Astrocyte of the cerebellum (primary cell): ENCODE measurements around the gene TEX51.
A peak's percentile ranks its signal among the peaks of the same experiment; 100 is the strongest.

Experiments
- DNase-seq: peaks from one replicate; pipeline ENCODE4 v3.0.0-alpha.2; 2011; ENCODE audit warnings: low read depth
- H3K4me3 ChIP-seq: 2 replicates; pipeline ENCODE4 v1.5.1; 2011; ENCODE audit warnings: mild to moderate bottlenecking, low read depth, low read length, moderate library complexity
- CTCF ChIP-seq: IDR thresholded peaks from 2 replicates; pipeline ENCODE4 v1.5.1; 2012; ENCODE audit warnings: low read length, low read depth, moderate library complexity, mild to moderate bottlenecking; ENCODE audit errors: missing control alignments
- in situ Hi-C: cut with HindIII; loops from 2 replicates; pipeline ENCODE4 v1.10.0; 2017; ENCODE audit warnings: low sequenced_read_pairs

The TEX51 gene

GRCh38 chr2:126884861-126885750, 13.6 kb upstream of the TEX51 start:
- in situ Hi-C loops = no loop called here
- H3K4me3 ChIP-seq = no peak overlapping the region
- no peak for DNase-seq
- TF ChIP-seq CTCF = no peak

- in situ Hi-C loops = no loop called here
- no peak for TF ChIP-seq CTCF
- H3K4me3 ChIP-seq = peak overlapping the region; percentile 27
- DNase-seq = peak; percentile 20
Measured at GRCh38 chr2:126885751-126886210, 12.9 kb upstream of the TEX51 start.

- peak overlapping the region; percentile 27 for H3K4me3 ChIP-seq
- peak; percentile 57 for TF ChIP-seq CTCF
- DNase-seq = no peak
- in situ Hi-C loops = no loop called here
Measured at GRCh38 chr2:126886211-126886915, 12.3 kb upstream of the TEX51 start.

- in situ Hi-C loops = no loop called here
- no peak for DNase-seq
- no peak for TF ChIP-seq CTCF
- H3K4me3 ChIP-seq = no peak overlapping the region
Measured at GRCh38 chr2:126886916-126887280, 11.8 kb upstream of the TEX51 start.

GRCh38 chr2:126887506-126887905, 11.2 kb upstream of the TEX51 start:
- no peak overlapping the region for H3K4me3 ChIP-seq
- in situ Hi-C loops = no loop called here
- no peak for TF ChIP-seq CTCF
- no peak for DNase-seq

- in situ Hi-C loops = no loop called here
- no peak for TF ChIP-seq CTCF
- no peak overlapping the region for H3K4me3 ChIP-seq
- no peak for DNase-seq
Measured at GRCh38 chr2:126888046-126888445, 10.6 kb upstream of the TEX51 start.
